Fibroblast of pulmonary artery (primary cell): ENCODE results near the gene SFTPA1.
"Not testable (repeated sequence)": the region's sequence is repeated elsewhere in the genome, so short reads cannot be mapped to it uniquely, and the experiment has no call there.

Experiments
- DNase-seq: peaks from one replicate; pipeline ENCODE4 v3.0.0-alpha.2; 2010; ENCODE audit warnings: low read depth
- H3K4me3 ChIP-seq: replicated peaks from 2 replicates; pipeline ENCODE4 v1.5.1; 2011; ENCODE audit warnings: low read depth, mild to moderate bottlenecking, control low read depth, low read length, moderate library complexity
- TF ChIP-seq, protein P1 (sequence below): IDR thresholded peaks from 2 replicates; pipeline ENCODE4 v1.5.1; 2011; ENCODE audit warnings: mild to moderate bottlenecking, control low read depth, low read length, inconsistent platforms; ENCODE audit errors: missing control alignments

Gene SFTPA1

GRCh38 chr10:79638318-79638717 lies 27.6 kb downstream of the SFTPA1 start:
- TF ChIP-seq, protein P1, sequence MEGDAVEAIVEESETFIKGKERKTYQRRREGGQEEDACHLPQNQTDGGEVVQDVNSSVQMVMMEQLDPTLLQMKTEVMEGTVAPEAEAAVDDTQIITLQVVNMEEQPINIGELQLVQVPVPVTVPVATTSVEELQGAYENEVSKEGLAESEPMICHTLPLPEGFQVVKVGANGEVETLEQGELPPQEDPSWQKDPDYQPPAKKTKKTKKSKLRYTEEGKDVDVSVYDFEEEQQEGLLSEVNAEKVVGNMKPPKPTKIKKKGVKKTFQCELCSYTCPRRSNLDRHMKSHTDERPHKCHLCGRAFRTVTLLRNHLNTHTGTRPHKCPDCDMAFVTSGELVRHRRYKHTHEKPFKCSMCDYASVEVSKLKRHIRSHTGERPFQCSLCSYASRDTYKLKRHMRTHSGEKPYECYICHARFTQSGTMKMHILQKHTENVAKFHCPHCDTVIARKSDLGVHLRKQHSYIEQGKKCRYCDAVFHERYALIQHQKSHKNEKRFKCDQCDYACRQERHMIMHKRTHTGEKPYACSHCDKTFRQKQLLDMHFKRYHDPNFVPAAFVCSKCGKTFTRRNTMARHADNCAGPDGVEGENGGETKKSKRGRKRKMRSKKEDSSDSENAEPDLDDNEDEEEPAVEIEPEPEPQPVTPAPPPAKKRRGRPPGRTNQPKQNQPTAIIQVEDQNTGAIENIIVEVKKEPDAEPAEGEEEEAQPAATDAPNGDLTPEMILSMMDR: no peak
- no peak overlapping the region for H3K4me3 ChIP-seq
- no peak for DNase-seq

GRCh38 chr10:79652695-79653094 lies 42.0 kb downstream of the SFTPA1 start:
- H3K4me3 ChIP-seq, DNase-seq: not testable (repeated sequence)

DNA sequence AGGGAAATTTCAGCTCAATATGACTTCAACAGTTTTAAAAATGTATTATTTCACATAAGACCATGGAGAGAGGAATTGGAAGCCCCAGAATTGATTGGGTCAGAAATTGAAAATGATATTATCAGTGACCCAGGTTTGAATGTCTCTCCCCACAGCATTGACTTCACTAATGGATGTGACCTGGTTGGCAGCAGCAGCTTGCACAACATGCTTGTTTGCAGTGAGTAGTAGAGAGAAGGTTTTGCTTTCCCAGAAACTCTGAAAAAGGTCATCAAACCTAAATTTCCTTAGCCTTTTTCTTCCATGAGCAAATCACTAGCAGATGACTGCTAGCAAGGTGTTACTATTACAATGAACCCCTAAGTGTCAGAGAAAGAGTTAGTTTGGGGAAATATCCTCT lies 52.5 kb downstream of the SFTPA1 start:
- not testable (repeated sequence) for H3K4me3 ChIP-seq, DNase-seq

- H3K4me3 ChIP-seq, DNase-seq: not testable (repeated sequence)
Measured at GRCh38 chr10:79664686-79665085, 53.9 kb downstream of the SFTPA1 start.
